Measurements from ENCODE around the gene AQP6.
A peak's percentile ranks its signal among the peaks of the same experiment; 100 is the strongest.
"Not testable (repeated sequence)": the region's sequence is repeated elsewhere in the genome, so short reads cannot be mapped to it uniquely, and the experiment has no call there.

AQP6 gene

GRCh38 chr12:49969651-49970429 is 2.9 kb upstream of the AQP6 start:
- peak in 2 of 51 donors; percentile 23 to 27 for DNase-seq

- no peak for DNase-seq
Measured at GRCh38 chr12:49970658-49971057, 2.1 kb upstream of the AQP6 start.

DNA sequence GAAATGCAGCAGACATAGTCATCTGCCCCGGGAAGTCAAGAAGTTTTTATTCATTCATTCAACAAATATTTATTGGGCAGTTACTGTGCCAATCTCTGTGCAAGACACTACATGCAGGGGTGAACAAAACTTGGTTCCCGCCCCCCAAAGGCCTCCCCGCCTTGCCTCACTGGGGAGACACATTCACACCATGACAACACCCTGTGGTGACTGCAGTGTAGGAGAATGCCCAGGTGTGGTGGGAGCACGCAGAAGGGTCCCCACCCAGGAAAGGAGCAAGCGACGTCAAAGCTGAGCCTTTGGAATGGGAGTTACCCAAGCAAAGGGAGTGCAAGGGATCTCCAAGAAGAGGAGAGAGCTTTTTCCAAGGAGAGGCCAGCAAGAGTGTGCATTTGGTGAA is 1.6 kb upstream of the AQP6 start:
- no peak for DNase-seq

GRCh38 chr12:49972129-49972528 is 618 bp upstream of the AQP6 start:
- DNase-seq, result peak in 4 of 51 donors; percentile 11 to 37 (median 29)

- DNase-seq, result no peak
Measured at GRCh38 chr12:49973361-49973830, 649 bp downstream of the AQP6 start.

GRCh38 chr12:49974231-49974675 is 1.5 kb downstream of the AQP6 start:
- peak in 47 of 51 donors; percentile 15 to 90 (median 71) for DNase-seq

GRCh38 chr12:49974677-49975317 is 2.0 kb downstream of the AQP6 start:
- peak in 28 of 51 donors; percentile 25 to 80 (median 56) for DNase-seq

DNA sequence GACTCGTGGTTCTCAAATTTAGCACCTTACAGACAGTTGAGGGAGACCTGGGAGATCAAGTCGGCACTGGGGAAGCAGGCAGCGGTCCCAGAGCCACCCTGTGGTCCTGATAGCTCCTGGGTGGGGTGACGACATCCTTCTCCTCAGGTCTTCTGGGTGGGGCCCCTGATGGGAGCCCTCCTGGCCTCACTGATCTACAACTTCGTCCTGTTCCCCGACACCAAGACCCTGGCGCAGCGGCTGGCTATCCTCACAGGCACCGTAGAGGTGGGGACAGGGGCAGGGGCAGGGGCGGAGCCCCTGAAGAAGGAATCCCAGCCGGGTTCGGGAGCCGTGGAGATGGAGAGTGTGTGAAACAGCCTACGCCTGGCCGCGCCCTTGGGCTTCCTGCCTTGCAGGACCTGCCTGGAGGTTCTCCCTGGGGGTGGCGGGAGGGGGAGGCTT is 2.6 kb downstream of the AQP6 start:
- DNase-seq, result no peak

DNA sequence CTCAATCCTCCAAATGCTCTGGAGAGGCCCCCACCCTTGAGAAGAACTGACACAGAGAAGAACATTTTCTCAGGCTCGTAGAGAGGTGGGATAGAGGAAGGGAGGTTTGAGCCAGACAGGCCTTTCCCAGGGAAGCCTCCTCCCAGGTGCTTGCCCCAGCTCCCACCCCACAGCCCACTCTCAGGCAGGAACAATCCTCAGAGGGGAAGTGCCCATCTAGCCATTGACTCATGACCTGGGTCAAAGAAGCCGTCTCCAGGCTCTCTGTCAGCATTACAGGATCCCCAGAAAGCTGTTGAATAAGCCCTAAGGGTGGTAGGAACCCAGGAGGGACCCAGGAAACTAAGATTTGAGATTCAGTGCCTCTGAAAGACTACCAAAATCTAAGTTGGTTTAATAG is 3.8 kb downstream of the AQP6 start:
- DNase-seq, result no peak

GRCh38 chr12:49978125-49978524 is 5.4 kb downstream of the AQP6 start:
- DNase-seq, result no peak

DNA sequence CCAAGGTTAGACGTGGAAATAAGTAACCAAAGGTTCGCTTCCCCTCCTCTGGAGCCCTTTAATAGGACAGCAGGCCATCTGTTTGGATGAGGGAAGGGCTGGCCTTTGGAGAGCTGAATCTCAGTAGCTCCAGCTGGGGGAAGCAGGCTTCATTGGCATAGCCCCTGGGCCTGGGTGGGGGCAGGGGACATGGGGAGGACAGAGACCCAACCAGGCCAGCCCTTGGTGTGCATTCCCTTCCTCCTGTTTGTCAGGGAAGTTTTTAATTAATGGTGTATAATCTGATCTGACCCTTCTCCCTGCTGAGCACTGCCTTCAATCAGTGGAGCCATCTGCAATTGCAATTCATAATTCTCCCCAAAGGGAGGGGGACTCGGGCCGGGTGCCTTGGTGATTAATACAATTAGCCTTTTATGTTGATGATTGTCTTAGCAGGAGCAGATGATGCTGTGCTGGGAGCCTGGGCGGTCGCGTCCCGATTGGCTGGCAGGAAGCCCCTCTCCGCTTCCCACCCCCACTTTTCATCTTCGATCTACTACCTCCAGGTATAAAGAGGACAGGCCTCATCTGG is 6.4 kb downstream of the AQP6 start:
- DNase-seq, result peak in 34 of 51 donors; percentile 17 to 86 (median 56)

DNA sequence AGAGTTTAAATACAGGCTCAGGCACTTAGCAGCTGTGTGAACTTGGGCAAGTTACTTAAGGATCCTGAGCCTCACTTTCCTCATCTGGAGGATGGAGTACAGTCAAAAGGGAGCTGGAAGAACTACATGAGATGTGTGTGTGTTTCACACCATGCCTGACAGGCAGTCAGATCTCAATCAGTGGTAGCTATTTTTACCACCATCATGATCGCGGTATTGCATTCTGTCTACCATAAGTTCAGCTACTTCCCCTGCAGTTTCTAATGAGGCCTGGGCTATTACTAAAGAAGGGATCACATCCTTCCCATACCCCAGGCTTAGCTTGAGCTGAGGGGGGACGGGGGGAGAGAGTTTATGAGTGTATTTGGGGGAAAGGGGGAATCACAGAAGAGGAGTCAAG is 7.0 kb downstream of the AQP6 start:
- no peak for DNase-seq

DNA sequence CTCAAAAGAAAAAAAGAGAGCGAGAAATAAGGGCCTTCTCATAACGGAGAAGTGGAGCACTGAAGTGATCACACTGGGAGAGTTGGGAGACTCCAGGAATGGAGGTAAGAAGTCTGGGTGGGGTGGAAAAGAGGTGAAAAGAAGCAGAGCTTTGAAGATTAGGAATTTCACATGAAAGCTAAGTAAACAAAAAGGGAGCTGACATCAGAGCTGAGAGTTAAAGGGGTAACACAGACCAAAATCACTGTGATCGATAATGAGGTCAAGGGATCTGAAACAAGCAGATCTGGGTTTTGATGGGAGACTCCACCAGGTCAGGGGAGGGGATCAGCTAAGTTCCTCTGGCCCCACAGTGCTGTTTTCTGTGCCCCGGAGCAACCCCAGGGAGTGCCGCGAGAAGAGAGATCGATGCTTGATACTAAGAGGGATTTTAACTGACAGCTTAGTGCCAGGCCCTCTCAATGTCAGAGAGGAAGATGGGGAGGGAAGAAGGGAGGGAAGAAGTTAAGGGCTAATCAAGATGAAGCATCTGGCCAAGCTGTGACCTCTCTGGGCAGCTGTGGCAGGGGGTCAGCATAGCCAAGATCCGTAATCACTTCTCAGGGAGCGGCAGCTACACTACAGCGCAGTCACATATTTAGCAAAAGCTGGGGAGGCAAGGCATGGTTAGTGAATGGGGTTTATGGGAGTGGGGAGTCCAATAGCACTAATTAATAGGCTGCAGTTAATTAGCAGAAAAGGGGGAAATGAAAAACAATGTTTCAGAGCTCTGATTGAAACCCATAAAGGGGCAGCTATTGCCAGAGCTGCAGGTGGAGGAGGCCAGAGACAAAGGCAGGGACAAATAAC is 8.0 kb downstream of the AQP6 start:
- no peak for DNase-seq

- DNase-seq, result no peak
Measured at GRCh38 chr12:49982246-49983087, 9.7 kb downstream of the AQP6 start.

- DNase-seq, result peak in 1 of 51 donors; percentile 66
Measured at GRCh38 chr12:49983892-49984291, 11.1 kb downstream of the AQP6 start.

- no peak for DNase-seq
Measured at GRCh38 chr12:49984476-49985359, 12.0 kb downstream of the AQP6 start.

GRCh38 chr12:49985981-49986380 is 13.2 kb downstream of the AQP6 start:
- no peak for DNase-seq

DNA sequence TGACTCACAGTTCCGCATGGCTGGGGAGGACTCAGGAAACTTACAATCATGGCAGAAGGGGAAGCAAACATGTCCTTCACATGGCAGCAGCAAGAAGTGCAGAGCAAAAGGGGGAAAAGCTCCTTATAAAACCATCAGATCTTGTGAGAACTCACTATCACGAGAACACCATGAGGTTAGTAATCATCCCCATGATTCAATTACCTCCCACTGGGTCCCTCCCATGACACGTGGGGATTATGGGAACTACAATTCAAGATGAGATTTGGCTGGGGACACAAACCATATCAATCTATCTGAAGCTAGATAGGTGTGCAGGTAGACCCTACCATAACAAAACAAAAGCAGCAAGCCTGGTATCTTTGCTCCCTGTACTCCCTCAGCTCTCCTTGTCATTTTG is 13.7 kb downstream of the AQP6 start:
- DNase-seq, result not testable (repeated sequence)

DNA sequence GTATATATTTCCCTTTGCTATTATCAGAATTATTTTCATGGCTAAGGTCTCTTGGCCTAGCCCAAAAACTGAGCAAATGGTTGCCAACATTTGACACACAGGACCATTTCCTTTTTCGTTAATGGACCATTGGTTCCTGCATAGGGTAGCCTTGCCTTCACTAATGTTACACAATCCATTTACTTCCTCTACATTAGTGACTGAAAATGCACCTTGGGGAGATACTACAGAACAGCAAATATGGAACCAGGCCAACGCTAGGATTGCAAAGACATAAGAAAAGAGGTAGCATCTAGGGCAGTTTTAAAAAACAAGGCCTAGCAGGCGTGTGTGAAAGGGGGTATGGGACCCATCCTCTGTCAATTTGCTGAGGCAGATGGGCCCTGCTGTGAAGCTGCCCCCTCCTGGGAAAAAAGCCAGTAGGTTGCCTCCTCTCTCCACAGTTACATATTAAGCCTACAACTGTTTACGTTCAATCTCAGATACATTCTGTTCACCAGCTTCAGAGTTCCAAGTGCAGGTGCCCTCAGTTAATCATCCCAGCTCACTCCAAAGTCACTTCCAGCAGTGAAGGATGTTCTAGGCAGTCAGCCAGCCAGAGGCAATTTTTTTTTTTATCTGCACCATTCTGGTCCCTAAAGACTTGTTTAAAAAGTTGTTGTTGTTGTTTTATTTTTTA is 15.0 kb downstream of the AQP6 start:
- no peak for DNase-seq

All from hypothalamus (tissue), 51 donors.